22Rv1 (cell line): ENCODE data around the gene C19orf33.
"Not testable (repeated sequence)": the region's sequence is repeated elsewhere in the genome, so short reads cannot be mapped to it uniquely, and the experiment has no call there.

Experiments used
- H3K27ac ChIP-seq: fragments of 450-650 bp; 2 replicates; pipeline ENCODE4 v1.5.1; 2017
- CTCF ChIP-seq: fragments of 450-650 bp; IDR thresholded peaks from 2 replicates; pipeline ENCODE4 v1.5.1; 2017; ENCODE audit warnings: mild to moderate bottlenecking
- ZFX ChIP-seq: fragments of 450-650 bp; IDR thresholded peaks from 2 replicates; pipeline ENCODE4 v1.6.1; 2017; ENCODE audit warnings: antibody characterized with exemption, borderline replicate concordance

Gene C19orf33

DNA sequence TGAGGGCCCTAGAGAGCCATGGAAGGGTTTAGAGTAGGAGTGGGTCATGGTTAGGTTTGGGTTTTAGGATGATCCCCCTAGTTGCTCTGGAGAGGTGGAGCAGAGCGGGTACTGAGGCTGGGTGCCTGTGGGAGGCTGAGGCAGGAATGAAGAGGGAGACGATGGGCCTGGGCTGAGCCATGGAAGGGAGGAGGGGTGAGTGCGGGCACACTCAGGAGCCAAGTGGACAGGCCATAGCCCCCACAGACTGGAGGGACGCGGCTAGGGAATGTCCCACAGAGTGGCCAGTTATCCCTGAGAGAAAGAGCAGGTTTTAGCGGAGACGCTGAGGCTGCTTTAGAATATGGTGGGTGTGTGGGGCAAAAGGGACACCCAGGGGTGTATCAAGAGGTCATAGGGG is 25.6 kb downstream of the C19orf33 start:
- no peak overlapping the region for H3K27ac ChIP-seq
- TF ChIP-seq CTCF (no peak), ZFX (no peak)

DNA sequence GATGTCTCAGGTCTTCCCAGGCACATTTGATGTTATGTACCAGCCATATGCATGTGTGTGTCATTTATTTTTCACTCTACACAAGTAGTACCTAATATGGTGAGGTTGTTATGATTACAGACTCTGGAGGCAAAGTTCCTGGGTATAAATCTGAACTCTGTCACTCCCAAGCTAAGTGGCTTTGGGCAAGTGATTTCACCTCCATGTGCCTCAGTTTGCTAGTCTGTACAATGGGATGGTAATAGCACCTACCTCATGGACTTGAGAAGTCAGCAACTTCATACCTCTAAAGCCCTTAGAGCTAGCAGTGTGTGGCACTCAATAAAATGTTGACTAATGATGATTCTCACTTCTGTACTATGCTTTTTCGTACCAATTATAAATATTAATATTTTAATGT is 27.7 kb downstream of the C19orf33 start:
- no peak for TF ChIP-seq ZFX
- no peak for TF ChIP-seq CTCF
- H3K27ac ChIP-seq: no peak overlapping the region

- H3K27ac ChIP-seq: no peak overlapping the region
- no peak for TF ChIP-seq CTCF
- no peak for TF ChIP-seq ZFX
These were observed 29.2 kb downstream of the C19orf33 start for GRCh38 chr19:38333245-38333644.

DNA sequence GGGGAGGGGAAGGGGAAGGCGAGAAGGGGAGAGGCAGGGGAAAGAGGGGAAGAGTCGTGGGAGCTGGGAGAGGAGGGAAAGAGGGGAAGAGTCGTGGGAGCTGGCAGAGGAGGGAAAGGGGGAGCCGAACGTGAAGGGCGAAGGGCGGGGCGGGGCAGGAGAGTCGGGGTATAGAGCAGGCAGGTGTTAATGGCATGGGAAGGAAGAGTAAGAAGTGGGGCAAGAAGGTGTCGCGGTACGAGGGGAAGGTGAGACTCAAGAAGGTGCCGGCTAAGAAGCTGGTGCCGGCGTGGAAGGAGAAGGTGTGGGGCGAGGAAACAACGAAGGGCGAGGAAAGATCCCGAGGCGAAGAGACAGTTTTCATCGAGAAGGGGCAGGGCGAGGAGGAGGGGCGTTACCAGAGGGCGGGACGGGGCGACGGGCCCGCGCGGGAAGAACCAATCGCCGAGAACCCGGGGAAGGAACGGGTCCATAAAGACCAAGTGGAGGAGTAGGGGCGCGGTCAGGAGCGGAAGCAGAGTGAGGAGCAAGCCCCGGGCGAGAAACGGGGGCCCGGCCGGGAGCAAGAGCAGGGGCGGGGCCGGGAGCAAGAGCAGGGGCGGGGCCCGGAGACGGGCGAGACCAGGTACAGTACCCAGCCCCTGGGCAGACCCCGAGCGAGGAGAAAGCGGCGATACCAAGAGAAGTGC is 32.0 kb downstream of the C19orf33 start:
- TF ChIP-seq ZFX (no peak), CTCF (no peak)
- H3K27ac ChIP-seq: peak overlapping the region; percentile 95

DNA sequence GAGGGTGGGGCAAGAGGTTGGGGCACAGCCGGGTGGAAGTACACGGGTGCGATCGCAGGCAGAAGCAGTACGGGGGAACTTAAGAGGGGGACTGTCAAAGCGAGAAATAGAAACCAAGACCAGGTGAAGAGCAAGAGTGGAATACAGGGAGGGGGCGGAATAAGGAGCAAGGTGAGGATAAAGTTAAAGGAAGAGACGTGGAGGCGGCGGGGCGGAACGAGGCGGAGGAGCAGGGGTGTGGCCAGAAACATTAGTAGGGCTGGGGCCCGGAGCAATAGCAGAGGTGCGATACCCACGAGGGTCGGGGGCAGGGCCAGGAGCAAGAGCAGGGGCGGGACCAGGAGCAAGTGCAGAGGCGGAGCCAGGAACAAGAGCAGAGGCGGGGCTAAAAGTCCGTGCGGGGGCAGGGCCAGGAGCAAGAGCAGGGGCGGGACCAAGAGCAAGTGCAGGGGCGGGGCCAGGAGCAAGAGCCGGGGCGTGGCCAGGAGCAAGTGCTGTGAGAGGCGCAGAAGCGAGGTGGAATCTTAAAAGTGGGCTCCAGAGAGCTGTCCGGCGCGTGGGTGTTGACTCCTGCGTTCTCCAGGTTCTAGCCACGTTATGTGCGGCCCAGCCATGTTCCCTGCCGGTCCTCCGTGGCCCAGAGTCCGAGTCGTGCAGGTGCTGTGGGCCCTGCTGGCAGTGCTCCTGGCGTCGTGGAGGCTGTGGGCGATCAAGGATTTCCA is 32.7 kb downstream of the C19orf33 start:
- TF ChIP-seq CTCF (no peak), ZFX (no peak)
- peak overlapping the region; percentile 95 for H3K27ac ChIP-seq

- no peak for TF ChIP-seq CTCF
- TF ChIP-seq ZFX: no peak
- H3K27ac ChIP-seq: peak overlapping the region; percentile 95
These were observed 33.3 kb downstream of the C19orf33 start for GRCh38 chr19:38337360-38337653.

GRCh38 chr19:38339011-38339410 is 35.0 kb downstream of the C19orf33 start:
- H3K27ac ChIP-seq: not testable (repeated sequence)

DNA sequence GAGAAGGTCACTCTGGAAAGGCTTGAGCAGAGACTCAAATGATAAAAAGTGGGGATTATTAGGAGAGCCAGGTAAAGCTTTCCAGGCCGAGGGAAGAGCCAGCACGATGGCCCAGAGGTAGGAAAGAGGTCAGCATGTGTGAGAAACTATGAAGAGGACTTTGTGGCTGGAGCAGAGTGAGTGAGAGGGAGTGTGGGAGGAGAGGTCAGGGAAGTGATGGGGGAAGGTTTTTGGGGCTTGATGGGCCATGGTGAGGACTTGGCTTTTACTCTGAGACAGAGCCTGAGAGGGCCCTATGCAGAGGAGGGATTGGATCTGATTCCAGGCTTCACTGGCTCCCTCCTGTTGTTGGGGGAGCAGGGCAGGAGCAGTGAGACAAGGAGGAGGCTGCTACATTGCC is 36.9 kb downstream of the C19orf33 start:
- TF ChIP-seq ZFX (no peak), CTCF (no peak)
- H3K27ac ChIP-seq: no peak overlapping the region
